ENCODE results near the gene OTOF. TPM values are rescaled to one million over a fixed set of nuclear protein-coding genes. Genes with fewer than 3 reads are reported as not detected.

Gene OTOF
- total and polyA plus RNA-seq, 2 donors (not counting 3 experiments of a cell fraction or from before 2014, with no cell fraction given): 0.06 to 0.22 TPM

GRCh38 chr2:26514045-26514444 is 36.1 kb upstream of the OTOF start:
- H3K9me1 ChIP-seq (replicated peaks; ENCODE audit: control insufficient read depth, extremely low read depth, insufficient read depth, low read length): no peaks in the 10 kb centered on the region
- DNase-seq (ENCODE audit: low read depth, low spot score) (no peak), FAIRE-seq (no peak)
- H3K4me1 ChIP-seq (ENCODE audit: control insufficient read depth, extremely low read depth, insufficient read depth, low read length): no peaks in the 10 kb centered on the region
- H3K9ac ChIP-seq (replicated peaks; ENCODE audit: extremely low read depth, insufficient read depth, low read length): no peak overlapping the region
- intact Hi-C loops (cut with micrococcal nuclease) (no loop called here), dilution Hi-C loops (cut with MboI; ENCODE audit: extremely low pct_ligation_motif_present, low sequenced_read_pairs) (no loop called here)
- no peak overlapping the region for H2AFZ ChIP-seq (ENCODE audit: low read depth, low read length)
- no peak overlapping the region for H3K4me3 ChIP-seq (replicated peaks in 1 of 3; ENCODE audit: insufficient read depth in 1 of 3, low read depth in 1 of 3, low read length in 3 of 3)
- CTCF ChIA-PET: no interaction called here
- no peaks in the 10 kb centered on the region for H4K20me1 ChIP-seq (replicated peaks; ENCODE audit: control insufficient read depth, extremely low read depth, insufficient read depth, low read length)
- no TSS peak for BruUV-seq (replicated peaks)
- TF ChIP-seq MYC (IDR thresholded peaks at IDR 0.05; ENCODE audit: low read depth, low read length): no peak
- no peak for TF ChIP-seq CTCF (IDR thresholded peaks at IDR 0.05; ENCODE audit: extremely low read depth in 1 of 2, insufficient read depth in 1 of 2, low read depth in 1 of 2, low read length in 2 of 2)
- TF ChIP-seq POLR2A (IDR thresholded peaks at IDR 0.05; ENCODE audit: low read depth, low read length): no peak
- no peak for TF ChIP-seq FOS (IDR thresholded peaks at IDR 0.05; ENCODE audit: borderline replicate concordance, insufficient read depth, low read length)
- TF ChIP-seq GATA2 (IDR thresholded peaks at IDR 0.05; ENCODE audit: insufficient read depth, insufficient read length, low read depth, low read length): no peak
- no peak for TF ChIP-seq EZH2 (IDR thresholded peaks at IDR 0.05; ENCODE audit: borderline replicate concordance, low read depth, low read length, severe bottlenecking)
- TF ChIP-seq JUN (IDR thresholded peaks at IDR 0.05; ENCODE audit: borderline replicate concordance, insufficient read depth, insufficient read length, low read depth): no peak
- no peak for TF ChIP-seq MAX (IDR thresholded peaks at IDR 0.05; ENCODE audit: insufficient read depth, insufficient read length)
- TF ChIP-seq POLR2AphosphoS5 (IDR thresholded peaks at IDR 0.05; ENCODE audit: insufficient read depth, low read depth, low read length): no peak
- H3K9me3 ChIP-seq (replicated peaks; ENCODE audit: control insufficient read depth, insufficient read depth, low read length): no peaks in the 10 kb centered on the region
- H3K27me3 ChIP-seq (ENCODE audit: control insufficient read depth in 2 of 2, insufficient read depth in 2 of 2, low read length in 2 of 2): peaks cover 0 to 2% of the 10 kb centered on the region in 2 experiments
- POLR2A ChIA-PET: no interaction called here
- no peak overlapping the region for H3K27ac ChIP-seq (ENCODE audit: insufficient read depth, low read depth, low read length)
- no peak overlapping the region for H3K4me2 ChIP-seq (ENCODE audit: insufficient read depth, low read length)
- no peaks in the 10 kb centered on the region for H3K36me3 ChIP-seq (ENCODE audit: control insufficient read depth in 2 of 2, extremely low read depth in 1 of 2, insufficient read depth in 2 of 2, low read length in 2 of 2)
- no peaks in the 10 kb centered on the region for H3K79me2 ChIP-seq (ENCODE audit: control insufficient read depth, insufficient read depth, low read length)

All from endothelial cell of umbilical vein (primary cell).